ENCODE results near the gene ENTPD1.
A peak's percentile ranks its signal among the peaks of the same experiment; 100 is the strongest.

The ENTPD1 gene

DNA sequence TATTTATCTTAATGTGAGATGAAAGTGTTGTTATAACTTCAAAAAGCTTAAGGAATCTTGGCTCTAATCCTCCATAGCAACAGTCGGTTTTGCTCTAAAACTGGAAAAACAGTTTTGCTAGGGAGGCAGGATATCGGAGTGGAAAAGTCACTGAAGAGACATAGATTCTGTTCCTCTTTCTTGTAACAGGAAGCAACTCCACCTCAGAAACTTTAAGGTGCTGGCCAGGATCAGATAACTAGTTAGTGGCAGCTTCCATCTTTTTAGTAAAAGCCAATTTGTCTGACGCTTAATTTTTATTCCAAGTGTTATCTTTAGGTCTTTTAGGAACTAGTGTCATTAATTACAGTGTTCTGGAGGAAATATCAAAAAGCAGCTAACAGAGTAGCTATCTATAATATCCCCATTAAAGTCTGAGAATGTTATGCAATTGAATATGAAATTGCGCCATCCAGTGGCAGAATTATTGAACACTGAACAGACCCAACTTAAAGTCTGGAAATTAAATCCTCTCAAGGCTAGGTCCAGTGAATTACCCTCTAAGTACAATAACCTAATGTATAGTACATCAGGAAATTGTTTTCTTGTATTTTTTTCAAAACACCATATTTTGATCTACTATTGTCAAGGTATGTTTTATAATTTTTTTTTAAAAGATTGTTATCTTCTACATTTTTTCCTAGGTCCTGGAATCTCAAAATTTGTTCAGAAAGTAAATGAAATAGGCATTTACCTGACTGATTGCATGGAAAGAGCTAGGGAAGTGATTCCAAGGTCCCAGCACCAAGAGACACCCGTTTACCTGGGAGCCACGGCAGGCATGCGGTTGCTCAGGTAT is 85.9 kb downstream of the ENTPD1 start:
- ATAC-seq, result peak; percentile 69
- H3K27ac Mint-ChIP-seq, result peak overlapping the region; percentile 66
- H3K4me1 Mint-ChIP-seq, result peaks cover 41% of the 10 kb centered on the region
- peaks cover 53% of the 10 kb centered on the region for H3K36me3 Mint-ChIP-seq
- DNase-seq (ENCODE audit: low spot score in 2 of 2), result peak in 1 of 2 donors; percentile 47
- peaks cover 2% of the 10 kb centered on the region for H3K9me3 Mint-ChIP-seq
- no peak overlapping the region for H3K4me3 Mint-ChIP-seq

DNA sequence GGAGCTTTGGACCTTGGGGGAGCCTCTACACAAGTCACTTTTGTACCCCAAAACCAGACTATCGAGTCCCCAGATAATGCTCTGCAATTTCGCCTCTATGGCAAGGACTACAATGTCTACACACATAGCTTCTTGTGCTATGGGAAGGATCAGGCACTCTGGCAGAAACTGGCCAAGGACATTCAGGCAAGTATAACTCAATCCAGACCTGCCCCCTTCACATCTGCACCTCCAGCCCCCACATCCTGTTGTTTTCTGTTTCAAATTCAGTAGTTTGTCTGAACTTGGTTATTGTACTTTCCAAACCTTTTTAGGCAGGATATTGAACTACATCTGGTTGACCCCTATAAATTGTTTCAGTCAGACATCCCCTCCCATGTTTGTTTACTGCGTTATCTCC is 89.4 kb downstream of the ENTPD1 start:
- Mint-ChIP-seq H3K27ac (peak overlapping the region; percentile 76), H3K4me3 (no peak overlapping the region), H3K4me1 (peaks cover 12% of the 10 kb centered on the region), H3K36me3 (peaks cover 59% of the 10 kb centered on the region), H3K9me3 (no peaks in the 10 kb centered on the region)
- DNase-seq (ENCODE audit: low spot score in 2 of 2) (no peak), ATAC-seq (peak; percentile 47)

DNA sequence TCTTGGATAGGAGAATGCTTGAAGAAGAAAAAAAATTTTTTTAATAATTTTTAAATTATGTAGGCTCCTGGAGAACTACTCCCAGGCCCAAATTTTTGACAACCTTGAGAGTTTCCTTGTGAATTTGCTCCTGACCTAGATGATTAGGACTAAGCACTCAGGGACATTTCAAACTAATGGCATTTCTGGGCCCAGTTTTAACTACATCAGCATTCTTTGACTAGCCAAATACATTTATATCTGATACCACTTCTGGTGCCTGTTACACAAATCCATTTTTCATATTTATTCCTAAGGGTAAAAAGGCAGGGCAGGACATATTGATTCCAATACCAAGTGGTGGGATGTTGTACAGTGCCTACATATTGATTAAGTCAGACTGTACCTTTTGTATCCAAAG is 91.0 kb downstream of the ENTPD1 start:
- no peak overlapping the region for H3K4me3 Mint-ChIP-seq
- ATAC-seq, result no peak
- peaks cover 45% of the 10 kb centered on the region for H3K36me3 Mint-ChIP-seq
- no peak for DNase-seq (ENCODE audit: low spot score in 2 of 2)
- H3K27ac Mint-ChIP-seq, result no peak overlapping the region
- H3K9me3 Mint-ChIP-seq, result no peaks in the 10 kb centered on the region
- H3K4me1 Mint-ChIP-seq, result peaks cover 6% of the 10 kb centered on the region

DNA sequence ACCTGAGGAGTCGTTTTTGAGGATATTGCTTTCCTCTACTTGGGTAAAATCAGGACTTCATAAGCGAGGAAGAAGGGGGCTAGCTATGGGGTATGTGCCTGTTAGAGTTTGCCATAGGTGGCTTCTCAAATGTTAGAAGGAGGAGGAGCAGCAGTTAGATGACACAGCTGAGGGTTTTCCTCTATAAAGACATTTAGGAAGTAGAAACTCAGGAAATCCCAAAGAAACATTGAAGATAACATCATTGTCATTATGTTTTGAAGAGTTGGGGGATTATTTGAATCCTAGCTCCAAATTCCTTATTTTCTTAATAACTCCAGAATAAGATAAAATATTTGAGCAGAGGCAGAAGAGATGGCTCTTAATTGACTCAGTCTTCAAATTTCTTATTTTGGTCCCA is 92.9 kb downstream of the ENTPD1 start:
- DNase-seq (ENCODE audit: low spot score in 2 of 2), result no peak
- peaks cover 6% of the 10 kb centered on the region for H3K4me1 Mint-ChIP-seq
- H3K9me3 Mint-ChIP-seq, result no peaks in the 10 kb centered on the region
- H3K27ac Mint-ChIP-seq, result no peak overlapping the region
- peaks cover 34% of the 10 kb centered on the region for H3K36me3 Mint-ChIP-seq
- no peak overlapping the region for H3K4me3 Mint-ChIP-seq
- ATAC-seq, result no peak

DNA sequence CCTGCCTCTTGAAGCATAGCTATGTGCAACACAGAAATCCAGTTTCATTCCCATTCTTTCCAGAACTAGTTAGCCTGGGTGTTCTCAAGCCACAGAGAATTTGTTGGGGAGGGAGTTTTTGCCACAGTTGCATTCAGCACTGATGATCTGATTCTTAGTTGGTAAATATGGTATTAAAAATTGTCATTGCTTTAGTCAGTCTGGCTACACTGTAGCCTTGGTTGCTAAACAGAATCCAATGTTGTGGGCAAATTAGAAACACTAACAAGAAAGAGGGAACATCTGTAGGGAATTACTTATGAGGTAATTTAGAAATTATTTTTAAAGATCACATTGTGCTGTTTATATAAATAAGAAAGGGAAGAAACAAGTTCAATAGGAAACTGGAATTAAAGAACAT is 94.8 kb downstream of the ENTPD1 start:
- peaks cover 25% of the 10 kb centered on the region for H3K36me3 Mint-ChIP-seq
- ATAC-seq (no peak), DNase-seq (ENCODE audit: low spot score in 2 of 2) (no peak)
- peaks cover 1% of the 10 kb centered on the region for H3K4me1 Mint-ChIP-seq
- no peaks in the 10 kb centered on the region for H3K9me3 Mint-ChIP-seq
- H3K27ac Mint-ChIP-seq, result no peak overlapping the region
- no peak overlapping the region for H3K4me3 Mint-ChIP-seq

DNA sequence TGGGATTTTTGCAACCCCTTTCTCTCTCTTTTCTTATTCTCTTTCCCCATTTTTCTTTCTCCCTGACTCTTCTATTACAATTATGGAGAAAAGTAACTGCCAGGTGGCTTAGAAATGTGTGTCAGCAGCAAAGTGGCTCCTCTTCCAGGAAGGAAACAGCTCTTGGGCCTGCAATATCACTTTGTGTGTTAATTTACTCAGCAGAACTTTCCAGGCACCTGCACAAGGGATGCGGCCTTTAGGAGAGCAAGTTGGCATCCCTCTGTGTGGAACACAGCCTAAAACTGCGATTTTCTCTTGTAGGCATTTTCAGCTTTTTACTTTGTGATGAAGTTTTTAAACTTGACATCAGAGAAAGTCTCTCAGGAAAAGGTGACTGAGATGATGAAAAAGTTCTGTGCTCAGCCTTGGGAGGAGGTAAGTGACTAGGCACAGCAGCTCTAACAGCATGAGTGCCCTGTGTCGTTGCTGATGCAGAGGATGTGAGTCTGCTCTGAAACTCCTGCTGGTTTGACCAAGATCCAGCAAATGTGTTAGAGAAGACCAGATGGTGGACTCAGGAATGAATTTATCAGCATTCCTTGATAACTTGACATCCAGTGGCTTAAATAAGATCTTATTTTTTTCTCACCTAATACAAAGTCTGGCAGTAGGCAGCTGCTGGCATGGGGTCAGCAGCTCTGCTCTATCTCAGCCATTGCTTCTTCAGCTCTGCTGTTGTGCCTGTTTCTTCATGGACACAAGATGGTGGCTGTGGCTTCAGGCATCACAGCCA is 104.4 kb downstream of the ENTPD1 start:
- DNase-seq (ENCODE audit: low spot score in 2 of 2), result no peak
- ATAC-seq, result no peak
- no peaks in the 10 kb centered on the region for H3K9me3 Mint-ChIP-seq
- no peak overlapping the region for H3K4me3 Mint-ChIP-seq
- H3K27ac Mint-ChIP-seq, result peak overlapping the region; percentile 32
- H3K36me3 Mint-ChIP-seq, result peaks cover 30% of the 10 kb centered on the region
- peaks cover 22% of the 10 kb centered on the region for H3K4me1 Mint-ChIP-seq

DNA sequence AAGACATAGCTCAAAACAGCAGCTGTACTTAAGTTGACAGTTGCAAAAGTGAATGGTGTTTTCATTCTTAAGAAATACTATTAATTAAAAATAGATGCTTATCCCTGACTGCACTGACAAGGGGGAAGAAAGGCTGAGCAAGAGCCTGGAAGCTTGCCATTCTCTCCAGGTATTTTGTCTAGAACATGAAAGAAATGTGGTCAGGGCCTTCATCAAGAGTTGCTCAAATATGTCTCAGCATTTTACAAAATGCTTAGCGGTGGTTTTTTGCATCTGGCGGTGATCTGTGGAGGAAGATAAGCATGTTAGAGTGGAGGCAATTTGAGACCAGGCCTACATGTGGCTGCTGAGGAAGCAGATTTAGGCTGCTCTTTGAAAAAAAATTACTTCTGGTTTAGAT is 105.4 kb downstream of the ENTPD1 start:
- Mint-ChIP-seq H3K27ac (peak overlapping the region; percentile 32), H3K9me3 (no peaks in the 10 kb centered on the region), H3K4me1 (peaks cover 32% of the 10 kb centered on the region), H3K4me3 (no peak overlapping the region), H3K36me3 (peaks cover 39% of the 10 kb centered on the region)
- DNase-seq (ENCODE audit: low spot score in 2 of 2), result no peak
- ATAC-seq, result no peak

DNA sequence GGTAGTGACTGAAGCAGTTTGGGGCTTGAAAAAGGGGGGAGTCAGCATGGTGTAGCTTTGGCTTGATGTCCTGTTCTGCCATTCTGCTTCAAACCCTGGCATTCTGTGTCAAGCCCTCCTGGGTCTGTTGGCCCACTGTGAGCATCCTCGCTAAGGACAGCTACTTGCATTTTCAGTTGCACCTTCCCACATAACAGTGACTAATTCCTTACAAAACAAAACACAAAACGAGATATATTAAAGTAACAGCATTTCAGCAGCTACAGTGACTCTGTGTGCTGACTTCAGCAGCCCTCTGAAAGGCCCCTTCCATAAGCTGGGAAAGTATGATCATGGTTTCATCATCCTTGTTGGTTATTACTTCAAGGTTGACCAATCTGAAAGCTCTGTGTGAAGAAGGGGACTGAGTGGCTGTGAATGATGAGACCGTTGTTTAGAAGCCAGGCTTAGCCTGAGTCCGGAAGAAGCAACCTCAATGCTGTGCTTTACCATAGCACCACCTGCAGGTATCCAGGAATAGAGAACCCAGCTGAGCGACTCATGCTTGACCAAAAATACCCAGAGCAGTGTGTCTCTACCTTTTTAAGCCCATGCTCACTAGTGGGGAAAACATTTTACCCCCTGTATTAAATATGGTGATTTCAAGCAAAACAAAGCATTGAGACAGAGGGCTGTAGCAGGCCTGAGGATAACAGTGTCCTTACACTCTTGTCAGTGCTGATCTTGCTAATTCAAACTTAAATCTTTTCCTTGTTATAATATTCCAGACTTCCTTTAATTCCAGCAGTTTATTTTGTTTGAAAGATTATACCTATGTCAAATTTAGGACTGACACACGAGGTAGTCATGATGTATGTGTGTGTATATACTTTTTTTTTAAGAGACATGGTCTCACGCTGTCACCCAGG is 109.2 kb downstream of the ENTPD1 start:
- H3K27ac Mint-ChIP-seq, result peak overlapping the region; percentile 81
- H3K9me3 Mint-ChIP-seq, result no peaks in the 10 kb centered on the region
- ATAC-seq (peak; percentile 96), DNase-seq (ENCODE audit: low spot score in 2 of 2) (peak; percentile 23 to 62)
- peak overlapping the region; percentile 40 for H3K4me3 Mint-ChIP-seq
- peaks cover 33% of the 10 kb centered on the region for H3K4me1 Mint-ChIP-seq
- H3K36me3 Mint-ChIP-seq, result peaks cover 44% of the 10 kb centered on the region

DNA sequence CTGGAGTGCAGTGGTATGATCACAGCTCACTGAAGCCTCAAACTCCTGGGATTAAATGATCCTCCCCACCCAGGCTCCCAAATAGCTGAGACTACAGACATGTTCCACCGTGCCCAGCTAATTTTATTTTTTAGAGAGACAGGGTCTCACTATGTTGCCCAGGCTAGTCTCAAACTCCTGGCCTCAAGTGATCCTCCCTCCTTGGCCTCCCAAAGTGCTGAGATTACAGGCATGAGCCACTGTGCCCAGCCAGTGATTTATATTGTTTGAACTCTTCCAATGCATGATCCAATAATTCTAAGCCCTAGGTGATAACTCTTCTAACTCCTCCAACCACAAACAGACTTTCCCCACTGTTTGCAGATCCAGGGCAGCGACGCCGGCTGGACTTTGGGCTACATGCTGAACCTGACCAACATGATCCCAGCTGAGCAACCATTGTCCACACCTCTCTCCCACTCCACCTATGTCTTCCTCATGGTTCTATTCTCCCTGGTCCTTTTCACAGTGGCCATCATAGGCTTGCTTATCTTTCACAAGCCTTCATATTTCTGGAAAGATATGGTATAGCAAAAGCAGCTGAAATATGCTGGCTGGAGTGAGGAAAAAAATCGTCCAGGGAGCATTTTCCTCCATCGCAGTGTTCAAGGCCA is 110.0 kb downstream of the ENTPD1 start:
- ATAC-seq (no peak), DNase-seq (ENCODE audit: low spot score in 2 of 2) (no peak)
- peaks cover 46% of the 10 kb centered on the region for H3K36me3 Mint-ChIP-seq
- H3K4me3 Mint-ChIP-seq, result peak overlapping the region; percentile 40
- H3K9me3 Mint-ChIP-seq, result no peaks in the 10 kb centered on the region
- H3K27ac Mint-ChIP-seq, result peak overlapping the region; percentile 81
- peaks cover 33% of the 10 kb centered on the region for H3K4me1 Mint-ChIP-seq

DNA sequence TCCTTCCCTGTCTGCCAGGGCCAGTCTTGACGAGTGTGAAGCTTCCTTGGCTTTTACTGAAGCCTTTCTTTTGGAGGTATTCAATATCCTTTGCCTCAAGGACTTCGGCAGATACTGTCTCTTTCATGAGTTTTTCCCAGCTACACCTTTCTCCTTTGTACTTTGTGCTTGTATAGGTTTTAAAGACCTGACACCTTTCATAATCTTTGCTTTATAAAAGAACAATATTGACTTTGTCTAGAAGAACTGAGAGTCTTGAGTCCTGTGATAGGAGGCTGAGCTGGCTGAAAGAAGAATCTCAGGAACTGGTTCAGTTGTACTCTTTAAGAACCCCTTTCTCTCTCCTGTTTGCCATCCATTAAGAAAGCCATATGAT is 110.5 kb downstream of the ENTPD1 start:
- Mint-ChIP-seq H3K4me1 (peaks cover 33% of the 10 kb centered on the region), H3K36me3 (peaks cover 42% of the 10 kb centered on the region), H3K9me3 (no peaks in the 10 kb centered on the region), H3K27ac (peak overlapping the region; percentile 81), H3K4me3 (peak overlapping the region; percentile 40)
- ATAC-seq, result no peak
- no peak for DNase-seq (ENCODE audit: low spot score in 2 of 2)

DNA sequence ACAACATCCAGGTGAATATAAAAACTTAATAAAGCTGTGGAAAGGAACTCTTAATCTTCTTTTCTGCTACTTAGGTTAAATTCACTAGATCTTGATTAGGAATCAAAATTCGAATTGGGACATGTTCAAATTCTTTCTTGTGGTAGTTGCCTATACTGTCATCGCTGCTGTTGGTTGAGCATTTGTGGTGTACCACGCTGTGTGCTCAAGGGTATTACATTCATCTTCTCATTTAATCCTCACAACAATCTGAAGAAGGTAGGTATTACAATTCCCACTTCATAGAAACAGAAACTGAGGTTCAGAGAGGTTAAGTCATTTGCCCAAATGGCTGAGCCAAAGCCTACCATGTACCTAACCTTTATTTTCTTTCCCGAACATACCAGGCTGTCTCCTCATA is 111.9 kb downstream of the ENTPD1 start:
- no peak overlapping the region for H3K4me3 Mint-ChIP-seq
- peaks cover 33% of the 10 kb centered on the region for H3K4me1 Mint-ChIP-seq
- H3K9me3 Mint-ChIP-seq, result no peaks in the 10 kb centered on the region
- H3K36me3 Mint-ChIP-seq, result peaks cover 41% of the 10 kb centered on the region
- no peak for DNase-seq (ENCODE audit: low spot score in 2 of 2)
- ATAC-seq, result no peak
- H3K27ac Mint-ChIP-seq, result peak overlapping the region; percentile 9

DNA sequence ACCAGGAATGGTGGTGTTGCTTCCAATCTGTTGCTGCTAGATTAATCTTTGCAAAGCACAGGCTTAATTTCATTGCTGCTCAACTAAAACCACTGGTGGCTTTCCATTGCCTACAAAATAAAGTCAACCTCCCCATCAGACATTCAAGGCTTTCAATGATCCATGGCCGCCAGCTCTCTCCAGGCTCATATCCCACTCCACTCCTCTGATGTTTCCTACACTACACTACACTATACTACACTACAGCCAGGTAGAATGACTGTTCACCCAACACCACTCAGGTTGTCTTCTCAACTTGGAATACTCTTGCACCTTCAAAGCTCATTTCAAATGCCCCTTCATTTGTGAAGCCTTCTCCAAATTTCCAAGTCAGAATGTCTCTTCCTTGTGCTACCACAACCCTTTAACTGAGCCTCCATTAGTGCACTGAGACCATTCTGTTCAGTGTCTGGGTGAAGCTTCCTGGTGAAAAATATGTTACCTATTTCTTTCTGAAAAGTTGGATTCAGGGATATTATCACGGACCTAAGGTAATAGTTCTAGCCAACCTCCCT is 116.3 kb downstream of the ENTPD1 start:
- H3K36me3 Mint-ChIP-seq, result peaks cover 44% of the 10 kb centered on the region
- no peak overlapping the region for H3K4me3 Mint-ChIP-seq
- H3K9me3 Mint-ChIP-seq, result no peaks in the 10 kb centered on the region
- ATAC-seq (no peak), DNase-seq (ENCODE audit: low spot score in 2 of 2) (no peak)
- H3K4me1 Mint-ChIP-seq, result no peaks in the 10 kb centered on the region
- no peak overlapping the region for H3K27ac Mint-ChIP-seq

DNA sequence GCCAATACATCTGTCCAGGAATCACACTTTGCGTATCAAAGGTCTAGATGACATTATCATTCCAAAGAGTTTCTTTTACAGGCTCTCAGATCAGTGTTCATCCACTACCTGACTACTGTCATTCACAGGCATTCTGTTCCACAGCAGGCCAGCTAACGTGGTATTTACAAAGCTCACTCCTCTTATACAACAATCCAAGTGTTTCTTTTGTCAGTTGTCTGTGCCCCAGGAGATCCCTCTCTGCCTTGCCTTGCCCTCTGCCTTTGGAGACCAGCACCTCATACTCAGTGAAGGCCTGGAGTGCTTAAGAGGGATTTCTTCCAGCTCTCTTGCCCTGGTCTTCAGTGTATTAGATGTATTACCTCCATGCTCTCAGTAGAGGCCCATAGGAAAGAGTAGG is 117.2 kb downstream of the ENTPD1 start:
- Mint-ChIP-seq H3K9me3 (no peaks in the 10 kb centered on the region), H3K27ac (peak overlapping the region; percentile 30), H3K4me3 (no peak overlapping the region), H3K4me1 (no peaks in the 10 kb centered on the region), H3K36me3 (peaks cover 36% of the 10 kb centered on the region)
- no peak for DNase-seq (ENCODE audit: low spot score in 2 of 2)
- ATAC-seq, result no peak

DNA sequence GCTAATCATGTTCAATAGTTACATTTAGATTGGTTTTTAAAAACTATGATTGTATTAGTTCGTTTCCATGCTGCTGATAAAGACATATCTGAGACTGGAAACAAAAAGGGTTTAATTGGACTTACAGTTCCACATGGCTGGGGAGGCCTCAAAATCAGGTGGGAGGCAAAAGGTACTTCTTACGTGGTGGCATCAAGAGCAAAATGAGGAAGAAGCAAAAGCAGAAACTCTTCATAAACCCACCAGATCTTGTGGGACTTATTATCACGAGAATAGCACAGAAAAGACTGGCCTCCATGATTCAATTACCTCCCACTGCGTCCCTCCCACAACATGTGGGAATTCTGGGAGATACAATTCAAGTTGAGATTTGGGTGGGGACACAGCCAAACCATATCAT is 117.7 kb downstream of the ENTPD1 start:
- DNase-seq (ENCODE audit: low spot score in 2 of 2), result no peak
- peaks cover 30% of the 10 kb centered on the region for H3K36me3 Mint-ChIP-seq
- H3K27ac Mint-ChIP-seq, result peak overlapping the region; percentile 30
- no peak overlapping the region for H3K4me3 Mint-ChIP-seq
- ATAC-seq, result no peak
- H3K9me3 Mint-ChIP-seq, result no peaks in the 10 kb centered on the region
- no peaks in the 10 kb centered on the region for H3K4me1 Mint-ChIP-seq
